DOHH2 (cell line): Measurements from ENCODE around the gene RSL1D1.

Source experiments
- H3F3A ChIP-seq: fragments of 200-600 bp; sonication (generic), shearing (Covaris generic); 2 replicates; pipeline ENCODE4 v1.6.0; 2016; ENCODE audit warnings: antibody characterized with exemption, mild to moderate bottlenecking; ENCODE audit not compliant: control insufficient read depth, insufficient read depth
- H3K27ac ChIP-seq: fragments of 200-600 bp; sonication (generic); 2 replicates; pipeline ENCODE4 v1.5.1; 2014; ENCODE audit warnings: low read depth, mild to moderate bottlenecking, low read length, moderate library complexity
- H3K27me3 ChIP-seq: fragments of 200-600 bp; sonication (generic); 2 replicates; pipeline ENCODE4 v1.6.1; 2014; ENCODE audit warnings: mild to moderate bottlenecking, low read length, mixed read lengths; ENCODE audit not compliant: control insufficient read depth
- H3K36me3 ChIP-seq: fragments of 200-600 bp; sonication (generic); 2 replicates; pipeline ENCODE4 v1.6.1; 2014; ENCODE audit warnings: mild to moderate bottlenecking, low read length, moderate library complexity, mixed read lengths; ENCODE audit not compliant: control insufficient read depth
- H3K4me1 ChIP-seq: fragments of 200-600 bp; sonication (generic); 2 replicates; pipeline ENCODE4 v1.6.1; 2014; ENCODE audit warnings: mild to moderate bottlenecking, low read length, mixed read lengths; ENCODE audit not compliant: control insufficient read depth
- H3K4me2 ChIP-seq: fragments of 200-600 bp; sonication (generic); 2 replicates; pipeline ENCODE4 v1.6.0; 2014; ENCODE audit warnings: mild to moderate bottlenecking, low read length, moderate library complexity
- H3K4me3 ChIP-seq: fragments of 200-600 bp; sonication (generic); 2 replicates; pipeline ENCODE4 v1.5.1; 2014; ENCODE audit warnings: mild to moderate bottlenecking, low read length, mixed read lengths
- H3K79me2 ChIP-seq: fragments of 200-600 bp; sonication (generic); 2 replicates; pipeline ENCODE4 v1.6.1; 2014; ENCODE audit warnings: mild to moderate bottlenecking, low read length, mixed read lengths; ENCODE audit not compliant: control insufficient read depth
- H3K9me2 ChIP-seq: fragments of 200-600 bp; sonication (generic); replicated peaks from 2 replicates; pipeline ENCODE4 v1.6.1; 2014; ENCODE audit warnings: mild to moderate bottlenecking, low read length, mixed read lengths; ENCODE audit not compliant: control insufficient read depth
- H3K9me3 ChIP-seq: fragments of 200-600 bp; sonication (generic); 2 replicates; pipeline ENCODE4 v1.6.1; 2014; ENCODE audit warnings: antibody characterized with exemption, low read length, mixed read lengths; ENCODE audit not compliant: control insufficient read depth, insufficient read depth
- H4K20me1 ChIP-seq: fragments of 200-600 bp; sonication (generic); 2 replicates; pipeline ENCODE4 v1.6.0; 2014; ENCODE audit warnings: low read depth, mild to moderate bottlenecking, antibody characterized with exemption, low read length, moderate library complexity; ENCODE audit not compliant: control insufficient read depth, insufficient read depth
- CTCF ChIP-seq: fragments of 200-600 bp; sonication (generic); IDR thresholded peaks from one replicate; pipeline ENCODE4 v1.5.1; 2014; ENCODE audit warnings: antibody characterized with exemption, mild to moderate bottlenecking, low read depth, low read length; ENCODE audit not compliant: poor library complexity, severe bottlenecking
- EZH2phosphoT487 ChIP-seq: fragments of 200-600 bp; sonication (generic); IDR thresholded peaks from 2 replicates; pipeline ENCODE4 v1.6.1; 2017; ENCODE audit warnings: borderline replicate concordance, mild to moderate bottlenecking, antibody characterized with exemption, low read length, moderate library complexity, mixed read lengths

RSL1D1 gene

GRCh38 chr16:11797957-11798299 lies 53.4 kb downstream of the RSL1D1 start:
- Histone ChIP-seq H3F3A (peaks cover 16% of the 10 kb centered on the region; the same call in 1 of the 2 replicates), H3K79me2 (peaks cover 72% of the 10 kb centered on the region), H4K20me1 (peaks cover 7% of the 10 kb centered on the region), H3K9me3 (no peaks in the 10 kb centered on the region), H3K27me3 (no peaks in the 10 kb centered on the region), H3K27ac (peak overlapping the region; percentile 64), H3K36me3 (peaks cover 39% of the 10 kb centered on the region), H3K4me1 (peaks cover 50% of the 10 kb centered on the region), H3K4me3 (peak overlapping the region; percentile 95), H3K9me2 (no peaks in the 10 kb centered on the region), H3K4me2 (peak overlapping the region; percentile 94)
- TF ChIP-seq CTCF: no peak
- TF ChIP-seq EZH2phosphoT487: no peak

GRCh38 chr16:11797166-11797956 lies 54.0 kb downstream of the RSL1D1 start, which contains the start of gene ZC3H7A:
ZC3H7A (minus strand) TSS chr16:11797258; CDS start chr16:11782354, 14,904 bp downstream.
- Histone ChIP-seq H3K4me1 (peaks cover 54% of the 10 kb centered on the region), H3K27ac (peak within 1 kb of the TSS; percentile 64)
- TF ChIP-seq EZH2phosphoT487 (no peak), CTCF (peak; percentile 61)

GRCh38 chr16:11796227-11797165 lies 54.8 kb downstream of the RSL1D1 start:
- H3K4me3 ChIP-seq: peak overlapping the region; percentile 93
- H3K79me2 ChIP-seq: peaks cover 86% of the 10 kb centered on the region
- H3K9me2 ChIP-seq: no peaks in the 10 kb centered on the region
- no peaks in the 10 kb centered on the region for H3K9me3 ChIP-seq
- peaks cover 16% of the 10 kb centered on the region; the same call in 1 of the 2 replicates for H3F3A ChIP-seq
- no peaks in the 10 kb centered on the region for H3K27me3 ChIP-seq
- H3K4me2 ChIP-seq: peak overlapping the region; percentile 97
- H3K4me1 ChIP-seq: peaks cover 61% of the 10 kb centered on the region
- H4K20me1 ChIP-seq: peaks cover 7% of the 10 kb centered on the region
- peak overlapping the region; percentile 61 for H3K27ac ChIP-seq
- H3K36me3 ChIP-seq: peaks cover 46% of the 10 kb centered on the region
- TF ChIP-seq CTCF (no peak), EZH2phosphoT487 (no peak)

More at GRCh38 chr16:11797166-11797956, 54.0 kb downstream of the RSL1D1 start, which contains the start of gene ZC3H7A:
- Histone ChIP-seq H3K4me3 (peak within 1 kb of the TSS; percentile 95), H3K4me2 (peak within 1 kb of the TSS; percentile 97), H3F3A (peaks cover 16% of the 10 kb centered on the region; the same call in 1 of the 2 replicates), H3K79me2 (peaks cover 77% of the 10 kb centered on the region), H4K20me1 (peaks cover 7% of the 10 kb centered on the region), H3K9me2 (no peaks in the 10 kb centered on the region), H3K9me3 (no peaks in the 10 kb centered on the region), H3K36me3 (peaks cover 43% of the 10 kb centered on the region), H3K27me3 (no peaks in the 10 kb centered on the region)
